CMK (cell line): ENCODE measurements around the gene RTL9.

ENCODE experiments used
- DNase-seq: peaks from one replicate; pipeline ENCODE4 v3.0.0-alpha.2; 2010; ENCODE audit warnings: low read depth

The RTL9 gene

DNA sequence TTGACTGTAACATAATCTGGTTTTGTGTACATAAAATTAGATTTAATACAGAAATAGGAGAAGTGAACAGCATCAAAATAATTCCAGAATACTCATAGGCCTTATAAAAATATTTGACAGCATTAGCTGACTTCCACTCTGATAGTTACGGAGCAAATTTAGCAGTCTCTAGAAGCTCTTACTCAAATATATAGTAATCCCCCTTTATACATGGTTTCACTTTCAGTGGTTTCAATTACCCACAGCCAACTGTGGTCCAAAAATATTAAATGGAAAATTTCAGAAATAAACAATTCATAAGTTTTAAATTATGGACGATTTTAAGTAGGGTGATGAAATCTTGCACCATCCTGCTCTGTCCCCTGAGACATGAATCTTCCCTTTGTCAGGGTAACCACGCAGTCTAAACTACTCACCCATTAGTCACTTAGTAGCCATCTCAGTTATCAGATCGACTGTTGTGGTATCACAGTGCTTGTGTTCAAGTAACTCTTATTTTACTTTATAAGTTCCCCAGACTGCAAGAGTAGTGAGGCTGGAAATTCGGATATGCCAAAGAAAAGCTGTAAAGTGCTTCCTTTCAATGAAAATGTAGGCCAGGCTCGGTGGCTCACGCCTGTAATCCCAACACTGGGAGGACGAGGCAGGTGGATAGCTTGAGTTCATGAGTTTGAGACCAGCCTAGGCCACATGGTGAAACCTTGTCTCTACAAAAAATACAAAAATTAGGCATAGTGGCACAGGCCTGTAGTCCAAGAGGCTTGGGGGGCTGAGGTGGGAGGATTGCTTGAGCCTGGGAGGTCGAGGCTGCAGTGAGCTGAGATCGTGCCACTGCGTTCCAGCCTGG is 17.2 kb upstream of the RTL9 start:
- no peak for DNase-seq

DNA sequence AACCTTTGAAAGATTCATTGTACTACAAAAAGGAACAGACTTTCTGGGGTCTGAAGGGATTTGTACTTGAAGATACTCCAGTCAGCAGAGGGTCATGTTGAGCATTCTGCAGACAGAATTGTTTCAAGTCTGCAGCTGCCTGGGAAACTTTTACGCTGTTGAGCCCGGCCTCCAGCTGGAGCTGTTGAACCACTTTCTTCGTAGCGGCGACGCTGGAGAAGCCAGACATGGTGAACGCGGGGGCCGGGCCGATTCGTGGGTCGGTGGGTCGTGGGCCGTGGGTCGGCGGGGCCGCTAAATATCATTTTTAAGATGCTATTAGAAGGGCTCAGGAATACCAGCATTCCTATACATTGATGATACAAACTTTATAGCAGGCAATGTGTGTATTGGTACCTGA is 12.0 kb upstream of the RTL9 start:
- DNase-seq = no peak

DNA sequence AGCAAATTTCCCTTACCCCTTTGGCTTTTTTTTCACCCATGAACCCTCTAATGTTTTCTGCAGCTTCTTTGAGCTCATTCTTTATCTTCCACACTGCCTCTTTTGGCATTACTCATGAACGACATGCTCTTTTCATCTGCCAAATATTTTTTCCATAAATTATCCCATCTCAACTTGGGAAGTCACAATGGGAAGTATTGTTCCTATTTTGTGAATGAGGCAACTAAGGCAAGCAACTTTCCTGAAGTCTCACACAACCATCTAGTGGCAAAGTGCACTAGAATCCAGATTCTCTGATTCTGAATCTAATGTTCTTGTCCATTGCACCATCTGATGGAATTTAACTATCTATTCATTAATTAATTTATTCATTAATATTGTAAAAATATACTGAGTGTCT is 625 bp downstream of the RTL9 start:
- DNase-seq = no peak

DNA sequence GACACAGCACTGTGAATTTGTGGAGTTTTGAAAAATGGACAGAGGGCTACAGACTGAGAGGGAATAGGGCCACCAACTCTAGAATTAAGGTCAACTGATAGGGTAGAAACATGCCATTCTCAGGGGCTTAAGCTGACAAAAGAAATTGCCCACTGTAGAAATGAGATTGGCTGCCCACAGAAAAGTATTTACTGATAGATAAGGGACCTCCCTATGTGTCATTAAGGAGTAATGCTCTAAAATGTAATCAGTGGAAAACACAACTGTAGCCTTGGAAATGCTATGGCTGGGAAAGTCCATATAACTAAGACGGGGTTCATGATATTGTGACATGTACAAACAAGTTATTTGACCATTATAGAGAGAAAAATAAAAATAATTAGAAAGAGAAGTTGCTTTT is 4.6 kb downstream of the RTL9 start:
- DNase-seq = peak; percentile 49

DNA sequence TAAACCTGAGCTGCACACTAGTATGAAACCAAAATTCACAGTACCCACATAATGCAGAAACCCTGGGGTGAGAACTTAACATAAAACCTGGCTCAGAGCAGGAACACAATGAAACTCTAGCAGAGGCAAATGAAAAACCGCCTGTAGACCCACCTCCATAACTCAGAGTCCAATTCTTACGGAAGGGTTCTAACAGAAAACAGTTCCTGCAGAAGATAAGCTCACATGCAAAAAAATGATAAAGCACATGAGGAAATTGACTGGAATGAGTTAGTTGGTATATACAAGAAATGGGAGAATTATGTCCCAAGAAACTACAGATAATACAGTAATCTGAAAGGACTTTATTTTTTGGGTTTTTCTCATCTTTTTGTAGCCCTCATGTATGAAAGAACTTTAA is 14.7 kb downstream of the RTL9 start:
- no peak for DNase-seq

DNA sequence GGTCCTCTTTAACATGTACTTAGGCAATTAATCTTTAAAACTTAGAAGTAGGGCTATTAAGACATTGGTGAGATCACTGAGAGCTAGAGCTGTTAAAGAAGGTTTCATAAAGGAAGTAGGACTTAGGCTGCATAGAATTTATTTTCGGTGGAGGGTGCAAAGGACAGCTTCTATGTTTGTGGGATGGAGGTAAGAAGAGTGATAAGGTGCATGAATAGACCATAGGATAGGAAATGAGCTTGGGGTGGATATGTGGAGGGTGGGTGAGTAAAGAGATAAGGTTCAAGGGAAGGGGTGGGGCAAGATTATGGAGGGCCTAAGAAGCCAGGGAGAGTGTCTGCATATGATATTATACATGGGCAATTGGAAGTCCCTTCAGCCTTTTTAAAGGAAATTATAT is 15.9 kb downstream of the RTL9 start:
- peak; percentile 38 for DNase-seq

DNA sequence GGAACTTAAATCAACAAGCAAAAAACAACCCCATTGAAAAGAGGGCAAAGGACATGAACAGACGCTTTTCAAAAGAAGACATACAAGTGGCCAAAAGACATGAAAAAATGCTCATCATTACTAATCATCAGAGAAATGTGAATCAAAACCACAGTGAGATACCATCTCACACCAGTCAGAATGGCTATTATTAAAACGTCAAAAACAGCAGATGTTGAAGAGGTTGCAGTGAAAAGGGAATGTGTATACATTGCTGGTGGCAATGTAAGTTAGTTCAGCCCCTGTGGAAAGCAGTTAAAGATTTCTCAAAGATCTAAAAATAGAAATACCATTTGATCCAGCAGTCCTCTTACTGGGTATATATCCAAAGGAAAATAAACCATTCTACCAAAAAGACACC is 22.6 kb downstream of the RTL9 start:
- DNase-seq = no peak

DNA sequence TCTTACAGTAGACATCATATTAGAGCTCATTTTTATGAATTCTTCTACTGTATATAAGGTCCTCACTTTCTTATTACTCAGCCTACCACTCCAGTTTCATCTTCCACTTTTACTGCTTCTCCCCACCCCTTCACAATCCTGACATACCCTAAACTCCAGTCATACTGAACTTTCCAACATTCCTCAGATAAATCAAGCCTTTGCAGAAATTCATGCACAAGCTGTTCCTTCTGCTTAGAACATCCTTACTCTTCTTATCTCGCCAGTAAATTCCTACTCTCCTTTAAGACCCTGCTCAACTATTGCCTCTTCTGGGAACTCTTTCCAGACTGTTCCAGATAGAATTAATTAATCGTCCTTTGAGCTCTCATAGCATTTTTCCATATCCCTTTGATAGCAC is 24.8 kb downstream of the RTL9 start:
- DNase-seq = no peak

DNA sequence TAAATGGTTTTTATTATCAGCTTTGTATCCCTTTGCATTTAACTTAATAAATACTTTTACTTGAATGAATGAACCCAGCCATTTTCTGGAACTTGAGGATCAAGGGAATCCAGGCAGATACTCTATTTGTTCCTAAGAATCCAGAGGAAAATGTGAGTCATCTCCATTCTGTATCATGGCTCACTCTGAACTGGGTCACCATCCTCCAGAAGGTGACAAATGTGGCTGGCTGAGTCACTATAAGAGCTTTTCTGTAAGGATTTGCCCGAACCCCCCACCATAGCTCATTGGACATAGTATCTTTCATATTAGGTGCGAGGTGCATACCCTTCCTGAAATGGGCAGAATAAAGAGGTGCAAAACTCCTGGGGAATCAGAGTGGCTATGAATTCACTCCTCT is 25.8 kb downstream of the RTL9 start:
- DNase-seq = no peak

DNA sequence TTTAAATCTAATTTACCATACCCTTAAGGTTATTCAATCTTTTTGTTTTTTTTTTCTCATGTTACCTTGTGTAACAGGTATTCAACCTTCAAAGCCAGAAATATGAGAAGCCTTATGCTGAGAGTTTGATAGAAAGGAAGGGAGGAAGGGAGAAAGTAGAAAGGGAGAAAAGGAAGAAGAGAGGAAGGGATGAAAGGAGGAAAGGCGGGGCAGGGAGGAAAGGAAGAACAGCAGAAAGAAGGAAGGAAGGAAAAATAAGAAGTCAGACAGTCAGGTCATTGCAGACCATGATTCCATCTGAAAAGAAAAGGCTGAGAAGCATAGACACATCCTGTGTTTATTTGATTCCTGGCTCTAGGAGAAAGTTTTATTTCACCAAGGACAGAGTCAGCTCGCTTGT is 30.9 kb downstream of the RTL9 start:
- DNase-seq = no peak

DNA sequence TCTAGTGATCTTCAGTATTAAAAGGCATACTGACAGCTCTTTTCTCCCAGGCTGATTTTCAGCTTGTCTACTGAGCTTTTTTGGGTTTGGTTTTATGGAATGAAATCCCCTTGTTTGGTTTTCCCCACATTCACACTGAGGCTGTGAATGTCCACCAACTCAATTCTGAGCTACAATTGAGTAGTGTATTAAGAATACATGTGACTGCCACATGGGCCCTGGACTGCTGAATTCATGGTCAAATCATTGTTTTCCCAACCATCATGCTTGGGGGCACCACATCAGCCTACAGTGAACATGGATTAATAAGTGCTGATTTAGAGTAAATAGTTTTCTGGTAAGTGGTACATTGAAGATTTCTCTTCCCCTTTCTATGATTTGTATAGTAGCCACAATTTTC is 32.4 kb downstream of the RTL9 start:
- DNase-seq = no peak

DNA sequence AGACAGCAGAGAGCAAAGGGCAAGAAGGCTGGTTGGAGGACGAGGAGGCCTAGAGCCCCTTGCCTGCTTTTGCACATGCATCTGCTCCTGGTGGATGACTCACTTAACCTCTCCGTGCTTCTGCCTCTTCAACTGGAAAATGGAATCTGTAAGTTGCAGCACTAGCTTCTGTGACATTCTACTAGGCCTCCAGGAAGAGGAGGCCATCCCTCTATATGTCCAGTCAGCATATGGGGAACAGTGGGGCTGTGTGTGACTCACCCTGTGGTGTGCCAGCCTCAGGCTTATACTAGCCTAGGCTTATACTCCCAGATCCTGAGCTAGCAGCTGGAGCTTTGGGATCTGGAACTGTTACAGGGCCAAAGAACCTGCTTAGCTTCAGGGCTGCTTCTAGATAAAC is 36.0 kb downstream of the RTL9 start:
- no peak for DNase-seq

DNA sequence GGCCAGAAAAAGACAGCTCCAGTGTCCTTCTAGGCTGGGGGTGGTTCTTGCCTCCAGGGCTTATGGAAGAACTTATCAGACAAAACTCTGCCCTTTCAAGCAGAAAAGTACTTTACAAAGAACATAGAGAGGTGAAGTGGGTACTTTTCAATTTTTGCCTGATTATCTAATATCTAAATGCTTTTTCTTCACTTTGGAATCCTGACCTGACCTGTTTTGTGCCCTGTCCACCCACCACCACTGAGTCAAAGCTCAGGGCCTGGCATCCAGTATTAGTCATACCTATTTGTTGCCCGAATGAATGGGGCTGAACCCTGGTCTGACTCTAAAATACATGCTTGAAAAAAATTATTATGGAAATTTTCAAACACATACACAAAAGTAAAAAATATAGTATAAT is 37.2 kb downstream of the RTL9 start:
- DNase-seq = no peak

DNA sequence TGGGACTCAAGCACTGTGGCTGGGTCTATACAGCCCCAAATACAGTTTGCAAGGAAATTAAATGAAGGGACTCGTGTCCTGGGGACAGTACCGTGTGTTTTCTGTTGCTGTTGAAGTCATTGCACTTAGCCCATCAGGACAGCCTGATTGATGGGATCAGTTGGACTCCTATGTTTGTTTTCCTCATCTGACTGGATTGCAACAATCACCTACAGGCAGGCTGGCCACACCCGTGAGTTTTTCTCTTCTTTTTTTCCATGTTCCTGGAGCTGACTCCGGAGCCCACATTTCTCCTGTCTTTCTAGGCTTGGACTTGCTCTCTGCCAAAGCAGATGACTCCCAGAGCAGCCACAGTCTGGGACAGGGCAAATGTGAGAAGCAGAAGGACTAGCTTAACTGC is 38.1 kb downstream of the RTL9 start:
- DNase-seq = no peak

DNA sequence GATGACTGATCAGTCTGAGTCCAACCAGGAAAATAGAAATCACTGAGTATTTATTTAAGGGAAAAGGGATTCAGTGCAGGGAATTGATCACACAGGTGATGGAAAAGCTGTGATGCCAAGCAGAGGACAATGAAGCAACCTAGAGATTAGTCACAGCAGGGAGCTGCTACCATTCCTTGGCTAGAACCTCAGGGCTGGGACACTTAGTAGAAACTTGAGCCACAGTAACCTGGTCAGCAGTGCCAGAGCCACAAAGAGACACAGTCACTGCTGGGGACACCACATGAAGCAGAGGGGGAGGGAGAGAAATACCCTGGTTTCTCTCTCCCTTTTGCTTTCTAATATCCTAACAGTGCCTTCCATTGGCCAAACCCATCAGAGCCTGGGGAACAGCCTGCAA is 38.7 kb downstream of the RTL9 start:
- DNase-seq = no peak

DNA sequence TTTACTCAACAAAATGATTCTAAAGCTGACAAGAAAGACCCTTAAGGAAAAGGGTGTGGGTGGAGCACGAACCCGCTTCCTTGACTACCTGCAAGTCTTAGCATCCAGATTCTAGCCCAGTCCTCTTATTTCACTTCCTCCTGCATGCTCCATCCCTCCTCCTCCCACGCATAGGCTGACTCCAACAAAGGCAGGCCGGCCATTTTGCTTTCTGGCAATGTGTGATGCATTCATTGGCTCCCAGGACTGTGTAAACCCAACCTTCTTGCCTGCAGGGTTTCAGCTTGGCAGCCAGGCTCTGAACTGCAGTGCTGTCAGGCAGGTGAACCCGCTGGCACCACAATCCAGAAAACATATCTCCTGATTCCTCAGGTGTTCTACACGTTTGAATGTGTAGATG is 39.3 kb downstream of the RTL9 start:
- no peak for DNase-seq

DNA sequence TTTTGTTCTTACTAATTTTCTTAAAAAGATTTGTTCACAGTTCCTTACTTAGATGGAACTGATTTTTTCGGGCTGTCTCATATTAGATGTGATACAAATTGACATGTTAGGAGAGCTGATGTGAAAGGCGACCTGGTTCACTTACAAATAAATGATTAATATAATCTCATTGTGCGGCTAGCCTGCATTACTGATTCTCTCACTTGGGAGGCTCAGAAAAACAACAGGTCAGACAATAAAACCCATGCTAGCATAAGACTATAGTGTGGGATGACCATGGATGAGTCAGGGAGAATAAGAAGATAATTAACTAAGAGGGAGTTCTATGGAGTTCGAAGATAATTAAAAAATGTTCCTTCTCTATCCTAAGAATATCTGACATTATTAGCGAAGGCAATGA is 40.8 kb downstream of the RTL9 start:
- DNase-seq = no peak

DNA sequence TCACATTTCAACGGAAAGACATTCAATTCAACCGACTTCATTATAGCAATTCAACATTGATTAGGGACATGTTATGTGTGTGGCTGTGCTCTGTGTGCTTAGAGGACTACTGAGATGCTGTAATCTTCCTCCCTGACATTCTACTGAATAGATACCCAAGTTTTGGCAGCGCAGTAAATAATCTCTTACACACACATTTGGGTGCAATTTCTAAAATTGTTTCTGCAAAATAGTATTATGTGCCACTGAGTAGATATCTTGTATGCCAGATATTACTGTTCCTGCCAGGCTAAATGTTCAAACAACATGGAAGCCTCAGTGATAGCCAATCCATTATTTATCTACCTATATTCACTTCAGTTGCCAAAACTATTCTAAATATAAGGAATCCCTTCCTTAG is 41.3 kb downstream of the RTL9 start:
- no peak for DNase-seq

DNA sequence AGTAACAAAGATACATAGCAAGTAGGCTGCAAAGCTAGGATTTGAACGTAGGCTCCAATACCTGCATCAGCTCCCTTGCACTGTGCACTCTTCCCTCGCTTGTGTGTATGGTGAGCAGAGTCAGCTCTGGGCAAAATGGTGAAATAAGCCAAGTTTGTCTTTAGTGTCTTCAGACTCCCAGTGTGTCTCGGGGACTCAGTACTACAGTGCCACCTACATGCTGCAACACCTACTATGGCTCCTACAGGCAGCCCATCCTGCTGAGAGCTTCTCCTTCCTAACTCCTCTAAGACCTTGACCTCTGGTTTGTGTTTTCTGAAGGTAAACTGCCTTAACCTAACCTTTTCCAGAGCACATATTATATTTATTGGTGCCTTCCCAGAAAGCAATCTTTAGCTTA is 42.5 kb downstream of the RTL9 start:
- no peak for DNase-seq

DNA sequence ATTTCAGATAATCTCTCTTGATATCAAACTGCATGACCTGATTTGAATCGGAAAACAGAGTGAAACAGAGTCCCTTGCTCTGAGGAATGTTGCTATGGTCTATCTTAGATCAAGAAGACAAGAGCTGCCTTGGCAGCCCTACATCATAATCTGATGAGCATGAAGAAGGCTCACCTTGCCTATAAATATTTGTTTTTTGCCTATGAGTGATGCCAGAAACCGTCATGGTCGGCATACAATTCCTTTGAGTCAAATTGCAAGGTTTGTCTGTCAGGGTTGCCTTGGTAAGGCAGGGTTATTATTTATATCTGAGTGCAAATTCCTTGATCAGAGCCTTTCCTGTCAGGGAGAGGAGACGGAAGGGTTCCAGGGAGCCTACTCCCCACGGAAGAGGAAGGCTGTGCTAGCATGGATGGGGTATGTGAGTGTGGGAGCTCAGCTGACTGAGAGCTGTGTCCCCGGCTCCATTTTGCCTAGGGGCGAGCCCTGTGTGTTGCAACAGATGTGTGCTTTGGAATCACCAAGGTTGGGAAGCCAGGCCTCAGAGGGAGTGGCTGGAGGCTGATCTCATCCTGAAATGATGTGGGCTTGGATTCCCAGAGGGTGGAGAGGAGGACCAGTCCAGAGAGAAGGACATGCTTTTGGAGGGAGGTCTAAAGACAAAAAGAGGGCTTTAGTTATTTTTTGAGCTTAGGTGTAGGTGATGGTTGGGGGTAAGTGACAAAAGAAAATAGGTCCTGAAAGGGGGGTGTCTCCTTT is 43.6 kb downstream of the RTL9 start:
- DNase-seq = no peak

DNA sequence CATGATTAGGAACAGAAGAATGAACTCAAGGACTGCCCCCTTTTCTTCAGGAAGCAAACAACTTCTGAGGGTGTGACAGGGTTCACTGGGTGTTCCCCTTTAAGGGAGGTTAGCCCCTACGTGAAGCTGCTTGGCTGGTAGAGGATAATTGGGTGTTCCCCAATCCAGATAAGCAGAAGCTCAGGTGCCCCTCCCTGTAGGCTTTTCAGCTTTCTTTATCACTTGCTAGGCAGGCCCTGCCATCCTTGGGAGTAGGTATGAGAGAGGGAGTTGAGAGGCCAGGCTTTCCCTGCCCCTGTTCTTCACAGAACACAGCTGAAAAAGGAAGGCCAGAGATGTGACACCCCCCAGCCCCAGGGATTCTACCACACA is 44.2 kb downstream of the RTL9 start:
- DNase-seq = no peak

DNA sequence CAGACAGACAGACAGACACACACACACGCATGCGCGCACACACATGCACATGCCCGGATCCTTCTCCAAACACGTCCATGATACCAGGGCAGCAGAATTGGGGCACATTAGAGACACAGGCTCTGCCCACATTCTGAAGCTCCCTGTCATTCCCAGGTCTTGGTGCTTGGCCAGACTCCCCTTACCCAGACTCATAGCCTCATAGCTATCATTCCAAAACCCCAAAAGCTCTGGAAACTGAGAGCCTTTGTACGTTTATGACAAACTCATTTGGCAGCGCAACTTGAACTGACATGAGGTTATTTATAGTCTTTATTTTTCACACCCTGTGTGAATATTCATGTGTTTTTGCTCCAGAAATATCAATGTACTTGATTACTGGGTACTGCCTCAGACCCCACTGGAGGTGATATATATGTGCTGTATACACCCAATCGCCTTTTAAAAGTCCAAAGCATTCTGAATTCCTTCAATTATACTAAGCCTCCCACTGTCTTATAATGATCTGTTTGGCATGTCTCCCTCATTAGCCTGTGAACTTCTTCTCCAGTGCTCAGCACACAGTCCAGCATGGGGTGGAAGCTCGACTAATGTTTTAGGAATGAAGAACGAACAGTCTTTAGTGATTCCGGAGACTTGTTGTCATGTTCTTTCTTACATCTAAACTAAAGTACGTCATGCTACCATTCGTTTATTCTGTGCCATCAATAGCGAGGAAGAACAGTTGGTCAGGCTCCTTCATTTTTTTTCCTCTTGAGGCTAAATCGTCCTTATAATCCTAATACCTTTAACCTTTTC is 45.0 kb downstream of the RTL9 start:
- DNase-seq = no peak

DNA sequence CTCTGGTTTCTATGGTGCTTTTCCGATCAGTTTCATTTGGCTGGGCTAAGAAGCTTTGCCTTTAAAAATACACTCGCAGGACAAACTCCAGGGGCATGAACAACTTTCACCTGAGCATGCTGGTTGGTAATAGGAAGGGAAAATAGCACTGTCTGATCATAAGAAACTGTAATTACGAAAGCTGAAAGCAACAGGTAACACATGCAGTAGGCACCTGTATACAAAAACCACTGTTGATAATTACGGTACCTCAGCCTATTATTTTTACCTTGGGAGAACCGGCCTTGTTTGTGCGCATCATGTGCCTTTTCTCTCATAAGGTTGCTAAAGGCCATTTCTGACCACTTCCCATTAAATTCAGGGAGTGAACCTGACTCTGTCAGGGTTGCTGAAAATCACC is 45.7 kb downstream of the RTL9 start:
- DNase-seq = no peak
